ENCODE results near the gene CEP192.
"Not testable (repeated sequence)": the region's sequence is repeated elsewhere in the genome, so short reads cannot be mapped to it uniquely, and the experiment has no call there.

CEP192 gene

GRCh38 chr18:12990967-12991820 lies at the start of gene CEP192:
CEP192 (plus strand) TSS chr18:12991362; CDS start chr18:12999425, 8,063 bp downstream.
- peak; percentile 86 for DNase-seq

GRCh38 chr18:12943215-12943614 lies 47.9 kb upstream of the CEP192 start:
- no peak for DNase-seq

GRCh38 chr18:12944709-12945108 lies 46.5 kb upstream of the CEP192 start:
- DNase-seq = no peak

- DNase-seq = peak; percentile 4
These were observed 44.4 kb upstream of the CEP192 start for GRCh38 chr18:12946549-12947284.

GRCh38 chr18:12947285-12948049 lies 43.7 kb upstream of the CEP192 start, which contains the start of gene SEH1L:
SEH1L (plus strand) TSS chr18:12948011; CDS start chr18:12948122, 111 bp downstream.
- DNase-seq = peak; percentile 68

- peak; percentile 41 for DNase-seq
These were observed 42.9 kb upstream of the CEP192 start for GRCh38 chr18:12948050-12948804.

- DNase-seq = no peak
These were observed 32.7 kb upstream of the CEP192 start for GRCh38 chr18:12958478-12958877.

- DNase-seq = no peak
These were observed 30.8 kb upstream of the CEP192 start for GRCh38 chr18:12960395-12960794.

- no peak for DNase-seq
These were observed 30.2 kb upstream of the CEP192 start for GRCh38 chr18:12960853-12961397.

GRCh38 chr18:12963069-12963468 lies 28.1 kb upstream of the CEP192 start:
- no peak for DNase-seq

- DNase-seq = no peak
These were observed 23.0 kb upstream of the CEP192 start for GRCh38 chr18:12968115-12968514.

GRCh38 chr18:12968619-12969018 lies 22.5 kb upstream of the CEP192 start:
- no peak for DNase-seq

GRCh38 chr18:12973562-12974213 lies 17.5 kb upstream of the CEP192 start:
- DNase-seq = no peak

- DNase-seq = no peak
These were observed 15.7 kb upstream of the CEP192 start for GRCh38 chr18:12975488-12975887.

- no peak for DNase-seq
These were observed 14.9 kb upstream of the CEP192 start for GRCh38 chr18:12976305-12976704.

GRCh38 chr18:12980065-12980464 lies 11.1 kb upstream of the CEP192 start:
- not testable (repeated sequence) for DNase-seq

- no peak for DNase-seq
These were observed 1.6 kb upstream of the CEP192 start for GRCh38 chr18:12989397-12990122.

- DNase-seq = no peak
These were observed 1.1 kb upstream of the CEP192 start for GRCh38 chr18:12990123-12990475.

GRCh38 chr18:12990641-12990966 lies 558 bp upstream of the CEP192 start:
- DNase-seq = peak; percentile 6

- no peak for DNase-seq
These were observed 638 bp downstream of the CEP192 start for GRCh38 chr18:12991821-12992179.

GRCh38 chr18:12993439-12993838 lies 2.3 kb downstream of the CEP192 start:
- DNase-seq = no peak
